Endothelial cell of umbilical vein (primary cell): ENCODE results near the gene TANGO2. TPM values are rescaled to one million over a fixed set of nuclear protein-coding genes. Genes with fewer than 3 reads are reported as not detected.

Experiments
- BruUV-seq: library from RNA; stranded (reverse); fragments of 400-500 nt; replicated peaks from 2 replicates; lab custom pipeline; 2021; lab: Mats Ljungman, UMichigan
- CTCF ChIA-PET: fragments of 300-600, 350-600 bp; sonication (Branson Sonifier 250); formaldehyde crosslinking; loops from one replicate; lab custom pipeline; 2021; ENCODE audit warnings: antibody characterized with exemption, inconsistent platforms; lab: Charles Lee
- POLR2A ChIA-PET: fragments of 300-600, 350-600 bp; sonication (Branson Sonifier 250); formaldehyde crosslinking; loops from one replicate; lab custom pipeline; 2021; ENCODE audit warnings: antibody characterized with exemption, inconsistent platforms; lab: Charles Lee
- DNase-seq: peaks from one replicate; pipeline ENCODE4 v3.0.0-alpha.2; 2011; ENCODE audit warnings: low read depth, low spot score
- FAIRE-seq: peaks from 2 replicates; lab custom pipeline; 2011; peaks lifted over from hg19 to GRCh38; lab: Jason Lieb, UNC
- H2AFZ ChIP-seq: 2 replicates; pipeline ENCODE4 v1.6.0; 2012; ENCODE audit warnings: low read depth, low read length, control low read depth, inconsistent platforms
- H3K27ac ChIP-seq: 2 replicates; pipeline ENCODE4 v1.5.1; 2011; ENCODE audit warnings: low read depth, mild to moderate bottlenecking, control low read depth, low read length, moderate library complexity; ENCODE audit not compliant: insufficient read depth
- H3K27me3 ChIP-seq, 2 experiments: 2 replicates each; pipeline versions ENCODE4 v1.6.0 to v1.6.1; 2011; ENCODE audit warnings: low read length in 2 of 2, mixed read lengths in 1 of 2; ENCODE audit not compliant: control insufficient read depth in 2 of 2, insufficient read depth in 2 of 2
- H3K36me3 ChIP-seq, 2 experiments: 2 replicates in 1 of 2; 3 replicates in 1 of 2; pipeline ENCODE4 v1.5.1; 2011; ENCODE audit warnings: low read length in 2 of 2, mild to moderate bottlenecking in 1 of 2, moderate library complexity in 1 of 2; ENCODE audit not compliant: control insufficient read depth in 2 of 2, insufficient read depth in 2 of 2; ENCODE audit errors: extremely low read depth in 1 of 2
- H3K4me1 ChIP-seq: 3 replicates; pipeline ENCODE4 v1.5.1; 2011; ENCODE audit warnings: mild to moderate bottlenecking, low read length; ENCODE audit not compliant: control insufficient read depth, insufficient read depth; ENCODE audit errors: extremely low read depth
- H3K4me2 ChIP-seq: 2 replicates; pipeline ENCODE4 v1.6.1; 2011; ENCODE audit warnings: low read length, control low read depth, mixed read lengths; ENCODE audit not compliant: insufficient read depth
- H3K4me3 ChIP-seq, 3 experiments: fragments of 200-600 bp in 1 of 3; sonication (generic), shearing (Covaris generic) in 1 of 3; replicated peaks in 1 of 3; 2 replicates each; pipeline ENCODE4 v1.5.1; 2011 to 2016; ENCODE audit warnings: control low read depth in 3 of 3, low read length in 3 of 3, mild to moderate bottlenecking in 2 of 3, inconsistent platforms in 1 of 3, low read depth in 1 of 3, moderate library complexity in 1 of 3; ENCODE audit not compliant: insufficient read depth in 1 of 3
- H3K79me2 ChIP-seq: 2 replicates; pipeline ENCODE4 v1.6.0; 2012; ENCODE audit warnings: low read length, inconsistent platforms; ENCODE audit not compliant: control insufficient read depth, insufficient read depth
- H3K9ac ChIP-seq: replicated peaks from 2 replicates; pipeline ENCODE3; 2011; ENCODE audit warnings: low read length, control low read depth; ENCODE audit not compliant: insufficient read depth; ENCODE audit errors: extremely low read depth
- H3K9me1 ChIP-seq: replicated peaks from 3 replicates; pipeline ENCODE4 v1.6.0; 2011; ENCODE audit warnings: mild to moderate bottlenecking, low read length; ENCODE audit not compliant: control insufficient read depth, insufficient read depth; ENCODE audit errors: extremely low read depth
- H3K9me3 ChIP-seq: replicated peaks from 2 replicates; pipeline ENCODE4 v1.5.1; 2012; ENCODE audit warnings: low read length, inconsistent platforms; ENCODE audit not compliant: control insufficient read depth, insufficient read depth
- H4K20me1 ChIP-seq: replicated peaks from 2 replicates; pipeline ENCODE3; 2011; ENCODE audit warnings: mild to moderate bottlenecking, low read length; ENCODE audit not compliant: control insufficient read depth, insufficient read depth; ENCODE audit errors: extremely low read depth
- CTCF ChIP-seq, 2 donors: IDR thresholded peaks; 1 replicate in 1 of 2; 2 replicates in 1 of 2; pipeline ENCODE4 v1.5.1; 2011; ENCODE audit warnings: low read length in 2 of 2, mild to moderate bottlenecking in 2 of 2, moderate library complexity in 2 of 2, control low read depth in 1 of 2, inconsistent platforms in 1 of 2, low read depth in 1 of 2; ENCODE audit not compliant: insufficient read depth in 1 of 2; ENCODE audit errors: extremely low read depth in 1 of 2
- EZH2 ChIP-seq: IDR thresholded peaks from 2 replicates; pipeline ENCODE4 v1.6.1; 2012; ENCODE audit warnings: borderline replicate concordance, low read depth, mild to moderate bottlenecking, moderate library complexity, low read length, inconsistent platforms; ENCODE audit not compliant: severe bottlenecking
- FOS ChIP-seq: IDR thresholded peaks from 2 replicates; pipeline ENCODE4 v1.6.1; 2011; ENCODE audit warnings: mild to moderate bottlenecking, low read length, moderate library complexity, borderline replicate concordance; ENCODE audit not compliant: insufficient read depth
- GATA2 ChIP-seq: IDR thresholded peaks from 2 replicates; pipeline ENCODE4 v1.7.0; 2011; ENCODE audit warnings: low read depth, mild to moderate bottlenecking, moderate library complexity, mixed read lengths, low read length; ENCODE audit not compliant: insufficient read length, insufficient read depth
- JUN ChIP-seq: IDR thresholded peaks from 2 replicates; pipeline ENCODE4 v1.6.1; 2011; ENCODE audit warnings: borderline replicate concordance, low read depth; ENCODE audit not compliant: insufficient read length, insufficient read depth
- MYC ChIP-seq: IDR thresholded peaks from one replicate; pipeline ENCODE4 v1.6.1; 2011; ENCODE audit warnings: mild to moderate bottlenecking, low read depth, low read length
- POLR2A ChIP-seq: IDR thresholded peaks from 2 replicates; pipeline ENCODE4 v1.6.1; 2012; ENCODE audit warnings: low read depth, mild to moderate bottlenecking, control low read depth, low read length
- POLR2AphosphoS5 ChIP-seq: IDR thresholded peaks from 2 replicates; pipeline ENCODE4 v1.6.1; 2012; ENCODE audit warnings: low read depth, mild to moderate bottlenecking, control low read depth, low read length, moderate library complexity; ENCODE audit not compliant: insufficient read depth
- dilution Hi-C: fragments of 300-500 bp; cut with MboI; formaldehyde crosslinking; loops from one replicate; pipeline ENCODE4 v1.15.0; 2019; ENCODE audit warnings: low sequenced_read_pairs; ENCODE audit not compliant: extremely low pct_ligation_motif_present
- intact Hi-C: fragments of 100-400 bp; cut with micrococcal nuclease; formaldehyde crosslinking; loops from one replicate; pipeline ENCODE4 v1.10.0; 2022
- polyA plus RNA-seq, 4 experiments: library from polyadenylated mRNA; depleted of rRNA in 3 of 4; stranded (reverse) in 3 of 4; unstranded in 1 of 4; fragments of >200 nt; gene quantifications; 2 replicates each; pipeline versions ENCODE4 v1.2.1 to v1.2.3, GENCODE V29; 2011 to 2012; ENCODE audit warnings: missing spikeins in 1 of 4
- total RNA-seq: library from RNA; stranded (reverse); gene quantifications from 2 replicates; pipeline ENCODE4 v1.2.3, GENCODE V29; 2021
- TF ChIP-seq, protein P1 (sequence below): IDR thresholded peaks from 2 replicates; pipeline ENCODE4 v1.6.1; 2011; ENCODE audit not compliant: insufficient read depth, insufficient read length

The TANGO2 gene
- total and polyA plus RNA-seq, 2 donors (not counting 3 experiments of a cell fraction or from before 2014, with no cell fraction given), result 40.0 to 49.3 TPM

- Histone ChIP-seq H3K36me3 (no peaks in the 10 kb centered on the region), H4K20me1 (no peaks in the 10 kb centered on the region), H3K9me1 (no peaks in the 10 kb centered on the region), H3K4me1 (peaks cover 20% of the 10 kb centered on the region), H3K4me3 (no peak overlapping the region), H3K9me3 (no peaks in the 10 kb centered on the region), H3K27ac (no peak overlapping the region), H2AFZ (no peak overlapping the region), H3K4me2 (no peak overlapping the region), H3K27me3 (no peaks in the 10 kb centered on the region), H3K9ac (no peak overlapping the region), H3K79me2 (peaks cover 14% of the 10 kb centered on the region)
- dilution Hi-C loops, result no loop called here
- CTCF ChIA-PET, result no interaction called here
- DNase-seq (no peak), FAIRE-seq (no peak)
- BruUV-seq, result no TSS peak
- POLR2A ChIA-PET, result no interaction called here
- TF ChIP-seq EZH2, result no peak
- TF ChIP-seq FOS, result no peak
- TF ChIP-seq GATA2, result no peak
- TF ChIP-seq, protein P1, sequence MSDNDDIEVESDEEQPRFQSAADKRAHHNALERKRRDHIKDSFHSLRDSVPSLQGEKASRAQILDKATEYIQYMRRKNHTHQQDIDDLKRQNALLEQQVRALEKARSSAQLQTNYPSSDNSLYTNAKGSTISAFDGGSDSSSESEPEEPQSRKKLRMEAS, result no peak
- TF ChIP-seq JUN, result no peak
- TF ChIP-seq MYC, result no peak
- TF ChIP-seq CTCF (IDR thresholded peaks at IDR 0.05; ENCODE audit: extremely low read depth in 1 of 2, insufficient read depth in 1 of 2, low read depth in 1 of 2, low read length in 2 of 2), result no peak
- TF ChIP-seq POLR2AphosphoS5, result no peak
- TF ChIP-seq POLR2A, result no peak
- intact Hi-C loops, result no loop called here
Observed at GRCh38 chr22:20017622-20017958, 3.3 kb upstream of the TANGO2 start.
